ENCODE measurements around the gene TCF12. TPM values are rescaled to one million over a fixed set of nuclear protein-coding genes. Genes with fewer than 3 reads are reported as not detected.

The TCF12 gene
- total and polyA plus RNA-seq, 2 of the 8 experiments (the other 6 are each of a cell fraction or from before 2014, with no cell fraction given): 85.8 to 101 TPM

GRCh38 chr15:57108296-57108695, 189.9 kb downstream of the TCF12 start:
- no peak overlapping the region for H4K5ac ChIP-seq (ENCODE audit: insufficient read length, low read depth, low read length)
- H3K79me1 ChIP-seq (ENCODE audit: low read depth, low read length): no peaks in the 10 kb centered on the region; the same call in 1 of the 2 replicates
- H3K23me2 ChIP-seq (ENCODE audit: low read depth, low read length): no peaks in the 10 kb centered on the region
- H3K79me2 ChIP-seq (ENCODE audit: control insufficient read depth in 1 of 2, insufficient read depth in 2 of 2, low read length in 2 of 2): peaks cover 0 to 14% of the 10 kb centered on the region in 2 experiments; a peak in 2 of 4 replicates
- H2BK5ac ChIP-seq (ENCODE audit: low read depth, low read length): no peak overlapping the region
- TF ChIP-seq, protein P1, sequence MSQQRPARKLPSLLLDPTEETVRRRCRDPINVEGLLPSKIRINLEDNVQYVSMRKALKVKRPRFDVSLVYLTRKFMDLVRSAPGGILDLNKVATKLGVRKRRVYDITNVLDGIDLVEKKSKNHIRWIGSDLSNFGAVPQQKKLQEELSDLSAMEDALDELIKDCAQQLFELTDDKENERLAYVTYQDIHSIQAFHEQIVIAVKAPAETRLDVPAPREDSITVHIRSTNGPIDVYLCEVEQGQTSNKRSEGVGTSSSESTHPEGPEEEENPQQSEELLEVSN (IDR thresholded peaks at IDR 0.05): no peak
- no peak for TF ChIP-seq CHD1 (IDR thresholded peaks at IDR 0.05; ENCODE audit: low read depth, low read length)
- TF ChIP-seq BACH1 (IDR thresholded peaks at IDR 0.05; ENCODE audit: low read length): no peak
- no peak for TF ChIP-seq SIX5 (IDR thresholded peaks at IDR 0.05; ENCODE audit: low read depth, low read length)
- no peak for TF ChIP-seq GABPA (IDR thresholded peaks at IDR 0.05; ENCODE audit: borderline replicate concordance, insufficient read depth, low read length)
- TF ChIP-seq CBX5 (IDR thresholded peaks at IDR 0.05; ENCODE audit: low read depth, low read length): no peak
- TF ChIP-seq HDAC2 (IDR thresholded peaks at IDR 0.05; ENCODE audit: borderline replicate concordance in 1 of 2, low read depth in 2 of 2, low read length in 2 of 2): no peak
- TF ChIP-seq RXRA (IDR thresholded peaks at IDR 0.05; ENCODE audit: insufficient read depth, low read depth, low read length): no peak
- TF ChIP-seq GTF2F1 (IDR thresholded peaks at IDR 0.05; ENCODE audit: borderline replicate concordance, low read depth, low read length): no peak
- no peak for TF ChIP-seq NRF1 (IDR thresholded peaks at IDR 0.05; ENCODE audit: low read depth, low read length)
- TF ChIP-seq, protein P2, sequence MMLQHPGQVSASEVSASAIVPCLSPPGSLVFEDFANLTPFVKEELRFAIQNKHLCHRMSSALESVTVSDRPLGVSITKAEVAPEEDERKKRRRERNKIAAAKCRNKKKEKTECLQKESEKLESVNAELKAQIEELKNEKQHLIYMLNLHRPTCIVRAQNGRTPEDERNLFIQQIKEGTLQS (IDR thresholded peaks at IDR 0.05; ENCODE audit: insufficient read depth, low read depth, low read length): no peak
- TF ChIP-seq EGR1 (IDR thresholded peaks at IDR 0.05; ENCODE audit: borderline replicate concordance, low read depth, low read length): no peak
- no peak for TF ChIP-seq CEBPB (IDR thresholded peaks at IDR 0.05; ENCODE audit: low read depth, low read length)
- ChIA-PET POLR2A (ENCODE audit: partially characterized antibody) (no interaction called here), CTCF (ENCODE audit: partially characterized antibody) (no interaction called here)
- no peak overlapping the region for H3K9ac ChIP-seq (replicated peaks in 1 of 4; ENCODE audit: extremely low read depth in 1 of 4, low read depth in 3 of 4, low read length in 3 of 4)
- peaks cover 0 to 4% (median 0%) of the 10 kb centered on the region in 4 experiments; a peak in 1 of 8 replicates for H3K36me3 ChIP-seq (ENCODE audit: control insufficient read depth in 2 of 4, insufficient read depth in 4 of 4, low read length in 3 of 4)
- H4K8ac ChIP-seq (ENCODE audit: extremely low read depth, insufficient read depth, low read length): no peak overlapping the region
- 89% methylated on average over 2 of the region's 2 CpGs; no CpG with 5 or more reads in 1 of the 2 experiments for WGBS, 2 experiments (ENCODE audit: extremely low coverage in 1 of 2, insufficient coverage in 1 of 2, insufficient read length in 1 of 2, insufficient replicate concordance in 2 of 2, low coverage in 1 of 2, low lambda C conversion rate in 2 of 2, missing lambda C conversion rate in 1 of 2)
- H3K4ac ChIP-seq (replicated peaks; ENCODE audit: insufficient read length, low read depth, low read length): no peak overlapping the region
- H3K18ac ChIP-seq (ENCODE audit: extremely low read depth, low read length): no peak overlapping the region
- no peak overlapping the region for H2BK20ac ChIP-seq (ENCODE audit: low read length)
- H2BK15ac ChIP-seq (ENCODE audit: low read length): no peak overlapping the region
- no peak overlapping the region for H3K4me2 ChIP-seq (ENCODE audit: insufficient read depth in 1 of 2, low read depth in 2 of 2, low read length in 2 of 2)
- H3K4me1 ChIP-seq (replicated peaks in 1 of 4; ENCODE audit: control insufficient read depth in 3 of 4, insufficient read depth in 4 of 4, low read length in 3 of 4): peaks cover 0 to 10% (median 4%) of the 10 kb centered on the region in 4 experiments; a peak in 3 of 7 replicates
- no peak overlapping the region for H2AFZ ChIP-seq (ENCODE audit: low read length)
- DNase-seq (ENCODE audit: low read depth in 1 of 2, low spot score in 2 of 2): no peak
- peaks cover 0 to 3% of the 10 kb centered on the region in 2 experiments for H4K20me1 ChIP-seq (replicated peaks in 1 of 2; ENCODE audit: control insufficient read depth in 1 of 2, insufficient read depth in 2 of 2, low read length in 2 of 2)
- no peaks in the 10 kb centered on the region for H3K27me3 ChIP-seq (replicated peaks in 1 of 4; ENCODE audit: control insufficient read depth in 3 of 4, extremely low read depth in 1 of 4, insufficient read depth in 3 of 4, low read length in 3 of 4)
- no peak overlapping the region for H4K91ac ChIP-seq (replicated peaks; ENCODE audit: insufficient read length, low read length)
- no peak overlapping the region for H2BK120ac ChIP-seq (replicated peaks; ENCODE audit: low read depth, low read length)
- FAIRE-seq: no peak
- no peak overlapping the region for H3K56ac ChIP-seq (replicated peaks; ENCODE audit: insufficient read length, low read depth, low read length)
- no peak overlapping the region for H2BK12ac ChIP-seq (ENCODE audit: low read depth, low read length)
- H3K14ac ChIP-seq (ENCODE audit: insufficient read length): no peak overlapping the region
- no peak overlapping the region for H2AK5ac ChIP-seq (ENCODE audit: low read depth, low read length)
- H3K9me3 ChIP-seq (ENCODE audit: insufficient read depth in 2 of 2, low read depth in 1 of 2, low read length in 1 of 2): no peaks in the 10 kb centered on the region
- H3K27ac ChIP-seq (ENCODE audit: low read depth, low read length): no peak overlapping the region
- H3K23ac ChIP-seq (ENCODE audit: insufficient read length): no peak overlapping the region
- H3K4me3 ChIP-seq (ENCODE audit: extremely low read depth in 1 of 4, insufficient read depth in 2 of 4, low read depth in 3 of 4, low read length in 4 of 4): no peak overlapping the region
